ENCODE measurements around the gene PLCB3. TPM values are rescaled to one million over a fixed set of nuclear protein-coding genes. Genes with fewer than 3 reads are reported as not detected.

The PLCB3 gene
- 10 to 100 TPM in 1 of 6 donors, 1 to 10 TPM in 5; 5.7 to 13.1 (median 6.9) TPM for total RNA-seq
- 10 to 100 TPM in 1 of 2 donors, 1 to 10 TPM in 1; 6.5 to 11.8 TPM for polyA plus RNA-seq

DNA sequence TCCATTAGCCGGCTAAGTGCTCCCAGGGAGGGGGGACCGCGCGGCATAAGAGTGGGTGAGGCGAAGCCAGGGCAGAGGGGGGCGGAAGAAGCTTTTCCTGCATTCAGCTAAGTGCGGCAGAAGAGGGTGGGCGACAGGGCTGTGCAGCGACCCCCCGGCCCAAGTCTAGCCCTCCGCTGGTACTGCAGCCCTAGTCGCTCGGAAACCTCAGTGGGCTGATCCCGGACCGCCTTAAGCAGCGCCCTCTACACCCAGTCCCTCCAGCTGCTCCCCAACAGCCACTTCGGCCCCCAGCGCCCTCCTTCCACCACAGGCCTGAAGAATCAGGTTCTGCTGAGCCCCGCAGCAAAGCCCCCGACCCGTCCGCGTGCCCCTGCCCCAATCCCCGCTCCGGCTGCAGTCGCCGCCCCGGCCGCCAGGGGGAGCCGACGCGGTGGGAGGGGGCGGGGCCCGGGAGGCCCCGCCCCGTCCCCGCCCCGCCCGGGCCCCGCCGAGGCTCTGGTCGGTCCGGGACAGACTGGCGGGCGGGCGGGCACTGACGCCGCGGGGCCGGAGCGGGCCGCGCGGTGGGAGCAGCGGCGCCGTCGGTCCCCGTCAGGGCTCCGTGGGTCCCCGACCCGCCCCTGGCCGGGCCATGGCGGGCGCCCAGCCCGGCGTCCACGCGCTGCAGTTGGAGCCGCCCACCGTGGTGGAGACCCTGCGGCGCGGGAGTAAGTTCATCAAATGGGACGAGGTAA, at the start of gene PLCB3:
Gene PLCB3, plus strand, starts transcription at position 515 of the 737 bp plus-strand sequence. Its CDS starts 120 bp downstream, at position 635.
- FAIRE-seq (no peak), ATAC-seq (peak; percentile 47 to 72 (median 70)), DNase-seq (peak in 5 of 6 donors; percentile 38 to 93 (median 73))
- peaks cover 0 to 3% (median 0%) of the 10 kb centered on the region in 3 donors for H3K36me3 ChIP-seq
- TF ChIP-seq, protein P1, sequence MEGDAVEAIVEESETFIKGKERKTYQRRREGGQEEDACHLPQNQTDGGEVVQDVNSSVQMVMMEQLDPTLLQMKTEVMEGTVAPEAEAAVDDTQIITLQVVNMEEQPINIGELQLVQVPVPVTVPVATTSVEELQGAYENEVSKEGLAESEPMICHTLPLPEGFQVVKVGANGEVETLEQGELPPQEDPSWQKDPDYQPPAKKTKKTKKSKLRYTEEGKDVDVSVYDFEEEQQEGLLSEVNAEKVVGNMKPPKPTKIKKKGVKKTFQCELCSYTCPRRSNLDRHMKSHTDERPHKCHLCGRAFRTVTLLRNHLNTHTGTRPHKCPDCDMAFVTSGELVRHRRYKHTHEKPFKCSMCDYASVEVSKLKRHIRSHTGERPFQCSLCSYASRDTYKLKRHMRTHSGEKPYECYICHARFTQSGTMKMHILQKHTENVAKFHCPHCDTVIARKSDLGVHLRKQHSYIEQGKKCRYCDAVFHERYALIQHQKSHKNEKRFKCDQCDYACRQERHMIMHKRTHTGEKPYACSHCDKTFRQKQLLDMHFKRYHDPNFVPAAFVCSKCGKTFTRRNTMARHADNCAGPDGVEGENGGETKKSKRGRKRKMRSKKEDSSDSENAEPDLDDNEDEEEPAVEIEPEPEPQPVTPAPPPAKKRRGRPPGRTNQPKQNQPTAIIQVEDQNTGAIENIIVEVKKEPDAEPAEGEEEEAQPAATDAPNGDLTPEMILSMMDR (IDR thresholded peaks at IDR 0.05), result peak; percentile 55 to 75 (median 74)
- no peaks in the 10 kb centered on the region for H3K9me3 ChIP-seq
- no peaks in the 10 kb centered on the region for H3K27me3 ChIP-seq
- peak within 1 kb of the TSS; percentile 56 to 90 (median 78) for H3K4me3 ChIP-seq
- 1% methylated on average over 50 to 75 of the region's 75 CpGs for WGBS, 2 donors
- H3K4me1 ChIP-seq, result peaks cover 0 to 8% (median 4%) of the 10 kb centered on the region in 3 donors
- H3K27ac ChIP-seq, result no peak within 1 kb of the TSS
- intact Hi-C loops (cut with DNase I), result no loop called here

DNA sequence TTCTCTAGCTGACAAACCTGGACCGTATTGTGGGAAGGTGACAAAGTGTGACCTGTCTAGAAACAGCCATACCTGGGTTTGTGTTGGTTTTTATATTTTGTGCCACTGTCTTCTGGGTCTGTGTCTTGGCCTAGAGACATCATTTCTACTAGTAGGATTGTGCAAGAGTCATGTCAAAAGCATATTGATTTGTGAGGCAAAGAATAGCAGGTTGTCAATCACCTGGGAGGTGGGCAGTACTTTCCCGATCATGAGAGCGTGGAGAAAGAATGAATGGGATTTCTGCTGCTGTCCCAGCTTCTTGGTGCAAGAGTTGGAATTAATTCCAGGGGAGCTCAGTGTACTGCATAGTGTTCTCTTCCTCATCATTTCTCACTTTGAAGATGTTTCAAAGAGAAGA, 49.8 kb upstream of the PLCB3 start:
- TF ChIP-seq, protein P1 (IDR thresholded peaks at IDR 0.05), result no peak
- Histone ChIP-seq H3K27ac (no peak overlapping the region), H3K4me3 (no peak overlapping the region), H3K4me1 (peaks cover 0 to 3% (median 0%) of the 10 kb centered on the region in 3 donors), H3K36me3 (peaks cover 7 to 52% (median 35%) of the 10 kb centered on the region in 3 donors), H3K9me3 (no peaks in the 10 kb centered on the region), H3K27me3 (no peaks in the 10 kb centered on the region)
- FAIRE-seq (no peak), ATAC-seq (no peak), DNase-seq (no peak)
- intact Hi-C loops (cut with DNase I), result loop anchor here in 1 of 3 donors (10.0 kb wide), 1 partner anchor 93 kb away; the partner anchor contains the start of gene KCNK4
- WGBS, 2 donors, result 56 to 65% methylated on average over 3 of the region's 3 CpGs

DNA sequence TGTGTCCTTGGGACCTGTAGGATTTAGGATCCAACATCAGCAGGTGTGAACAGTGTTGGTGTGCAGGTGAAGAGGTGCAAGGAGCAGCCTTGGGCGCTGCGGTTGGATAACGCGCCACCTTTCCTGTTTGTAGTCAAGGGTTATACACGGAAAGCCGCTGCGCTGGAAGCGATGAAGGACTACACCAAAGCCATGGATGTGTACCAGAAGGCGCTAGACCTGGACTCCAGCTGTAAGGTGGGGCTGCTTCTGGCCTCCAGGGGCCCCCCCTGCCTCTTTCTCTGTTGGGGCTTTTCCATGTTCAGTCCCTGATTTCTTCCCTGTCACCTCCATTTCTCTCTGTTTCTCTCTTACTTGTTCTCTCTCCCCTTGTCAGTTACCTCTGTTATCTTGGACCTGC, 48.3 kb upstream of the PLCB3 start:
- H3K27me3 ChIP-seq, result no peaks in the 10 kb centered on the region
- peaks cover 4 to 38% (median 20%) of the 10 kb centered on the region in 3 donors for H3K36me3 ChIP-seq
- H3K4me3 ChIP-seq, result no peak overlapping the region
- TF ChIP-seq, protein P1 (IDR thresholded peaks at IDR 0.05), result no peak
- no peak for ATAC-seq
- FAIRE-seq, result no peak
- intact Hi-C loops (cut with DNase I), result loop anchor here in 1 of 3 donors (10.0 kb wide), 1 partner anchor 92 kb away; the partner anchor contains the start of gene KCNK4
- no peak overlapping the region for H3K27ac ChIP-seq
- peaks cover 0 to 3% (median 0%) of the 10 kb centered on the region in 3 donors for H3K4me1 ChIP-seq
- WGBS, 2 donors, result 89% methylated on average over 9 of the region's 9 CpGs
- no peak for DNase-seq
- no peaks in the 10 kb centered on the region for H3K9me3 ChIP-seq

DNA sequence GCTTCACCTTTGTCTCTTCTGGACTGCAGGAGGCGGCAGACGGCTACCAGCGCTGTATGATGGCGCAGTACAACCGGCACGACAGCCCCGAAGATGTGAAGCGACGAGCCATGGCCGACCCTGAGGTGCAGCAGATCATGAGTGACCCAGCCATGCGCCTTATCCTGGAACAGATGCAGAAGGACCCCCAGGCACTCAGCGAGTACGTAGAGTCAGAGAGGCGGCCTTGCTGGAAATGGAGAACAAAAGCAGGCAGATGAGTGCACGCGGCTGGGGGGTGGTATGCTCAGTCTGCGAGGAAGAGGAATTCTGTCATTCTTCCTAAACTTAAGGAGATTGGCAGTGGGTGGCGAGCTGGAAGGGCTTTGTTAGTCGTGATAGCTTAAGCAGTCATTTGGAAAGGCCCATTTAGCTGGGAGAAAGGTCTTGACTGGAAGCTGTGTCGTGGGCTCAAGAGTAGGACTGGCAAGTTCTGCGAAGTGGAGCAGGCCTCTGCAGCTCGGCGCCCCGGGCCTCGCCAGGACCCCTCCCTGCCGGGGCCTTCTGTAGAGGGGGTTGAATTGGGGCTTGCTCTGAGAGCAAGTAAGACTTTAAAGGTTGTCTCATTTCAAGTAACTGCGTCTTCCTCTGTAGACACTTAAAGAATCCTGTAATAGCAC, 47.8 kb upstream of the PLCB3 start:
- WGBS, 2 donors, result 89 to 93% methylated on average over 27 of the region's 27 CpGs
- FAIRE-seq (no peak), DNase-seq (no peak), ATAC-seq (no peak)
- TF ChIP-seq, protein P1 (IDR thresholded peaks at IDR 0.05), result no peak
- Histone ChIP-seq H3K4me1 (peaks cover 0 to 3% (median 0%) of the 10 kb centered on the region in 3 donors), H3K36me3 (peaks cover 4 to 34% (median 15%) of the 10 kb centered on the region in 3 donors), H3K27ac (no peak overlapping the region), H3K27me3 (no peaks in the 10 kb centered on the region), H3K4me3 (no peak overlapping the region), H3K9me3 (no peaks in the 10 kb centered on the region)
- intact Hi-C loops (cut with DNase I), result loop anchor here in 1 of 3 donors (10.0 kb wide), 1 partner anchor 91 kb away; the partner anchor contains the start of gene KCNK4
